Measurements from ENCODE around the gene C2orf72. TPM values are rescaled to one million over a fixed set of nuclear protein-coding genes. Genes with fewer than 3 reads are reported as not detected.

C2orf72 gene
- total and polyA plus RNA-seq, 2 donors (not counting 3 experiments of a cell fraction or from before 2014, with no cell fraction given) = 0.01 to 0.11 TPM

DNA sequence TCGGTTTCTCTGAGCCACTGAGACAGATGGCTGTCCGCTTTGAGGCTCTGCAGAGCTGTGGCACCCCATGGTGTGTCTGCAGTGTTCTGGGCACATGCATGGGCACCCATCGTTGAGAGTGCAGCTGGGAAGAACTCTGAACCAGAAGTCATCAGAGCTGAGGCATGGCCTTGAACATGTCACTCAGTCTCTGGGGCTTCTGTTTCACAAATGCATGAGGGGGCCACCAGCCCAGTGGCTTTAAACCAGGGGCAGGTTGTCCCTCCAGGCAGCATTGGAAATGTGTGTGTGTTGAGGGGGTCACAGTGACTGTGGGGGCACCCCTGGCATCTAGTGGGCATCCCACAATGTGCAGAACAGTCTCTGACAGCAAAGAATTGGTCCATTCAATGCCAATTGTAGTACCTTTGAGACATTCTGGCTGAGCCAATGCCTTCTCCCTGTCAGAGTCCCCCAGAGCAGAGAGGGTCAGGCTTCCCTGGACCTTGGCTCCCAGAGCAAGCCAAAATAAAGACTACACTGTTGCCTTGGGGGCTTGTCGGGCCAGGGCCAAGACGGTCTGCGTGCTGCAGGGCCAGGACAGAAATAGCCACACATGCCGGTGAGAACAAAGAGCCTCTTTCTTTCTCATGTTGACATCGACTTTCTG, 10.1 kb downstream of the C2orf72 start:
- H3K4me3 ChIP-seq (replicated peaks in 1 of 3; ENCODE audit: insufficient read depth in 1 of 3, low read depth in 1 of 3, low read length in 3 of 3) = no peak overlapping the region
- no peak overlapping the region for H2AFZ ChIP-seq (ENCODE audit: low read depth, low read length)
- no peaks in the 10 kb centered on the region for H3K9me3 ChIP-seq (replicated peaks; ENCODE audit: control insufficient read depth, insufficient read depth, low read length)
- TF ChIP-seq FOS (IDR thresholded peaks at IDR 0.05; ENCODE audit: borderline replicate concordance, insufficient read depth, low read length) (no peak), EZH2 (IDR thresholded peaks at IDR 0.05; ENCODE audit: borderline replicate concordance, low read depth, low read length, severe bottlenecking) (no peak), POLR2AphosphoS5 (IDR thresholded peaks at IDR 0.05; ENCODE audit: insufficient read depth, low read depth, low read length) (no peak), MYC (IDR thresholded peaks at IDR 0.05; ENCODE audit: low read depth, low read length) (no peak), GATA2 (IDR thresholded peaks at IDR 0.05; ENCODE audit: insufficient read depth, insufficient read length, low read depth, low read length) (no peak)
- TF ChIP-seq, protein P1, sequence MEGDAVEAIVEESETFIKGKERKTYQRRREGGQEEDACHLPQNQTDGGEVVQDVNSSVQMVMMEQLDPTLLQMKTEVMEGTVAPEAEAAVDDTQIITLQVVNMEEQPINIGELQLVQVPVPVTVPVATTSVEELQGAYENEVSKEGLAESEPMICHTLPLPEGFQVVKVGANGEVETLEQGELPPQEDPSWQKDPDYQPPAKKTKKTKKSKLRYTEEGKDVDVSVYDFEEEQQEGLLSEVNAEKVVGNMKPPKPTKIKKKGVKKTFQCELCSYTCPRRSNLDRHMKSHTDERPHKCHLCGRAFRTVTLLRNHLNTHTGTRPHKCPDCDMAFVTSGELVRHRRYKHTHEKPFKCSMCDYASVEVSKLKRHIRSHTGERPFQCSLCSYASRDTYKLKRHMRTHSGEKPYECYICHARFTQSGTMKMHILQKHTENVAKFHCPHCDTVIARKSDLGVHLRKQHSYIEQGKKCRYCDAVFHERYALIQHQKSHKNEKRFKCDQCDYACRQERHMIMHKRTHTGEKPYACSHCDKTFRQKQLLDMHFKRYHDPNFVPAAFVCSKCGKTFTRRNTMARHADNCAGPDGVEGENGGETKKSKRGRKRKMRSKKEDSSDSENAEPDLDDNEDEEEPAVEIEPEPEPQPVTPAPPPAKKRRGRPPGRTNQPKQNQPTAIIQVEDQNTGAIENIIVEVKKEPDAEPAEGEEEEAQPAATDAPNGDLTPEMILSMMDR (IDR thresholded peaks at IDR 0.05; ENCODE audit: extremely low read depth in 1 of 2, insufficient read depth in 1 of 2, low read depth in 1 of 2, low read length in 2 of 2) = no peak
- POLR2A ChIA-PET = no interaction called here
- H3K36me3 ChIP-seq (ENCODE audit: control insufficient read depth in 2 of 2, extremely low read depth in 1 of 2, insufficient read depth in 2 of 2, low read length in 2 of 2) = no peaks in the 10 kb centered on the region
- no peaks in the 10 kb centered on the region for H4K20me1 ChIP-seq (replicated peaks; ENCODE audit: control insufficient read depth, extremely low read depth, insufficient read depth, low read length)
- H3K79me2 ChIP-seq (ENCODE audit: control insufficient read depth, insufficient read depth, low read length) = no peaks in the 10 kb centered on the region
- H3K9ac ChIP-seq (replicated peaks; ENCODE audit: extremely low read depth, insufficient read depth, low read length) = no peak overlapping the region
- H3K4me1 ChIP-seq (ENCODE audit: control insufficient read depth, extremely low read depth, insufficient read depth, low read length) = peaks cover under 1% of the 10 kb centered on the region
- no peak for DNase-seq (ENCODE audit: low read depth, low spot score)
- no peak overlapping the region for H3K4me2 ChIP-seq (ENCODE audit: insufficient read depth, low read length)
- H3K9me1 ChIP-seq (replicated peaks; ENCODE audit: control insufficient read depth, extremely low read depth, insufficient read depth, low read length) = no peaks in the 10 kb centered on the region
- peaks cover 9 to 11% of the 10 kb centered on the region in 2 experiments for H3K27me3 ChIP-seq (ENCODE audit: control insufficient read depth in 2 of 2, insufficient read depth in 2 of 2, low read length in 2 of 2)
- no peak for FAIRE-seq
- intact Hi-C loops (cut with micrococcal nuclease) = no loop called here
- no TSS peak for BruUV-seq (replicated peaks)
- CTCF ChIA-PET = no interaction called here
- dilution Hi-C loops (cut with MboI; ENCODE audit: extremely low pct_ligation_motif_present, low sequenced_read_pairs) = no loop called here
- no peak overlapping the region for H3K27ac ChIP-seq (ENCODE audit: insufficient read depth, low read depth, low read length)

All from endothelial cell of umbilical vein (primary cell).